ENCODE data around the gene MGAT2.
"Not testable (repeated sequence)": the region's sequence is repeated elsewhere in the genome, so short reads cannot be mapped to it uniquely, and the experiment has no call there.

MGAT2 gene

GRCh38 chr14:49653508-49653907 lies 32.9 kb downstream of the MGAT2 start:
- no peaks in the 10 kb centered on the region for H3K27me3 ChIP-seq (ENCODE audit: control insufficient read depth, insufficient read depth, low read length)
- H2AFZ ChIP-seq: no peak overlapping the region
- H3K4me1 ChIP-seq: no peaks in the 10 kb centered on the region
- H3K4me3 ChIP-seq (ENCODE audit: low read depth, low read length): no peak overlapping the region
- no peak overlapping the region for H3K4me2 ChIP-seq (ENCODE audit: low read length)
- H3K9ac ChIP-seq: no peak overlapping the region
- H3K79me2 ChIP-seq: peaks cover 4% of the 10 kb centered on the region
- TF ChIP-seq, protein P1, sequence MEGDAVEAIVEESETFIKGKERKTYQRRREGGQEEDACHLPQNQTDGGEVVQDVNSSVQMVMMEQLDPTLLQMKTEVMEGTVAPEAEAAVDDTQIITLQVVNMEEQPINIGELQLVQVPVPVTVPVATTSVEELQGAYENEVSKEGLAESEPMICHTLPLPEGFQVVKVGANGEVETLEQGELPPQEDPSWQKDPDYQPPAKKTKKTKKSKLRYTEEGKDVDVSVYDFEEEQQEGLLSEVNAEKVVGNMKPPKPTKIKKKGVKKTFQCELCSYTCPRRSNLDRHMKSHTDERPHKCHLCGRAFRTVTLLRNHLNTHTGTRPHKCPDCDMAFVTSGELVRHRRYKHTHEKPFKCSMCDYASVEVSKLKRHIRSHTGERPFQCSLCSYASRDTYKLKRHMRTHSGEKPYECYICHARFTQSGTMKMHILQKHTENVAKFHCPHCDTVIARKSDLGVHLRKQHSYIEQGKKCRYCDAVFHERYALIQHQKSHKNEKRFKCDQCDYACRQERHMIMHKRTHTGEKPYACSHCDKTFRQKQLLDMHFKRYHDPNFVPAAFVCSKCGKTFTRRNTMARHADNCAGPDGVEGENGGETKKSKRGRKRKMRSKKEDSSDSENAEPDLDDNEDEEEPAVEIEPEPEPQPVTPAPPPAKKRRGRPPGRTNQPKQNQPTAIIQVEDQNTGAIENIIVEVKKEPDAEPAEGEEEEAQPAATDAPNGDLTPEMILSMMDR (IDR thresholded peaks at IDR 0.05): no peak
- no peak overlapping the region for H3K27ac ChIP-seq
- H3K9me3 ChIP-seq (ENCODE audit: control insufficient read depth, low read length): no peaks in the 10 kb centered on the region
- no peaks in the 10 kb centered on the region for H3K36me3 ChIP-seq (ENCODE audit: control insufficient read depth, insufficient read depth, low read length)

DNA sequence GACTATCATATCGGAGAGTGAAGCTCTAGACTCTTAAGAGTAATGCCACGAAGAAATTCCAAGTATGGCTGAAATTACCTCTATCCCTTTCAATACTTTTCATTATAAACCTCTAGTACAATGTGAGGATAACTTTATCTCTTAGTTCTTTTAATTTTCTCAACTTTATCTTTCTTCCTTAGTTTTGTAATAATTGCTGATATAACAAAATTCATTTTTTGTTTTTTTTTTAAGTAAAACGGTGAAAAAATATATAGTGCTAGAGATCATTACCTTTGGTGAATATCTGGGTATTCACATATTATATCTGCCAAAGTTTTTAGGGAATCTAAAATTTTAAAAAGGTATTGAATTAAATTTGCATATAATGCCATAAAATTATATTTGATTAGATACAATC lies 33.9 kb downstream of the MGAT2 start:
- no peak overlapping the region for H3K27ac ChIP-seq
- TF ChIP-seq, protein P1 (IDR thresholded peaks at IDR 0.05): no peak
- no peak overlapping the region for H3K4me2 ChIP-seq (ENCODE audit: low read length)
- H3K9ac ChIP-seq: no peak overlapping the region
- no peaks in the 10 kb centered on the region for H3K27me3 ChIP-seq (ENCODE audit: control insufficient read depth, insufficient read depth, low read length)
- H3K4me3 ChIP-seq (ENCODE audit: low read depth, low read length): no peak overlapping the region
- H3K36me3 ChIP-seq (ENCODE audit: control insufficient read depth, insufficient read depth, low read length): no peaks in the 10 kb centered on the region
- H3K4me1 ChIP-seq: no peaks in the 10 kb centered on the region
- peaks cover 4% of the 10 kb centered on the region for H3K79me2 ChIP-seq
- H3K9me3 ChIP-seq (ENCODE audit: control insufficient read depth, low read length): no peaks in the 10 kb centered on the region
- H2AFZ ChIP-seq: no peak overlapping the region

GRCh38 chr14:49657500-49657899 lies 36.9 kb downstream of the MGAT2 start:
- not testable (repeated sequence) for H3K27ac ChIP-seq; H3K27me3 ChIP-seq (ENCODE audit: control insufficient read depth, insufficient read depth, low read length); H3K9ac ChIP-seq; H3K9me3 ChIP-seq (ENCODE audit: control insufficient read depth, low read length); H3K4me3 ChIP-seq (ENCODE audit: low read depth, low read length); H3K36me3 ChIP-seq (ENCODE audit: control insufficient read depth, insufficient read depth, low read length); H2AFZ ChIP-seq; H3K4me1 ChIP-seq; H3K79me2 ChIP-seq; H3K4me2 ChIP-seq (ENCODE audit: low read length)

- no peak overlapping the region for H2AFZ ChIP-seq
- no peak overlapping the region for H3K9ac ChIP-seq
- H3K36me3 ChIP-seq (ENCODE audit: control insufficient read depth, insufficient read depth, low read length): no peaks in the 10 kb centered on the region
- H3K27ac ChIP-seq: no peak overlapping the region
- H3K9me3 ChIP-seq (ENCODE audit: control insufficient read depth, low read length): no peaks in the 10 kb centered on the region
- no peak overlapping the region for H3K4me3 ChIP-seq (ENCODE audit: low read depth, low read length)
- H3K4me1 ChIP-seq: no peaks in the 10 kb centered on the region
- peaks cover 4% of the 10 kb centered on the region for H3K79me2 ChIP-seq
- H3K27me3 ChIP-seq (ENCODE audit: control insufficient read depth, insufficient read depth, low read length): no peaks in the 10 kb centered on the region
- no peak overlapping the region for H3K4me2 ChIP-seq (ENCODE audit: low read length)
- TF ChIP-seq, protein P1 (IDR thresholded peaks at IDR 0.05): no peak
Observed at GRCh38 chr14:49659526-49660455, 39.2 kb downstream of the MGAT2 start.

- H3K4me1 ChIP-seq: no peaks in the 10 kb centered on the region
- no peaks in the 10 kb centered on the region for H3K36me3 ChIP-seq (ENCODE audit: control insufficient read depth, insufficient read depth, low read length)
- no peaks in the 10 kb centered on the region for H3K79me2 ChIP-seq
- H3K4me2 ChIP-seq (ENCODE audit: low read length): no peak overlapping the region
- no peak overlapping the region for H3K27ac ChIP-seq
- TF ChIP-seq, protein P1 (IDR thresholded peaks at IDR 0.05): no peak
- H2AFZ ChIP-seq: no peak overlapping the region
- no peak overlapping the region for H3K9ac ChIP-seq
- H3K4me3 ChIP-seq (ENCODE audit: low read depth, low read length): no peak overlapping the region
- no peaks in the 10 kb centered on the region for H3K9me3 ChIP-seq (ENCODE audit: control insufficient read depth, low read length)
- no peaks in the 10 kb centered on the region for H3K27me3 ChIP-seq (ENCODE audit: control insufficient read depth, insufficient read depth, low read length)
Observed at GRCh38 chr14:49670475-49670874, 49.9 kb downstream of the MGAT2 start.
